GM19455 (cell line): ENCODE measurements around the gene ERG28.
A peak's percentile ranks its signal among the peaks of the same experiment; 100 is the strongest.
"Not testable (repeated sequence)": the region's sequence is repeated elsewhere in the genome, so short reads cannot be mapped to it uniquely, and the experiment has no call there.

ENCODE experiments used
- ATAC-seq: cut with Tn5 transposase; IDR thresholded peaks from one replicate; pipeline ENCODE4 v1.9.1; 2021; ENCODE audit not compliant: unreplicated experiment

The ERG28 gene

DNA sequence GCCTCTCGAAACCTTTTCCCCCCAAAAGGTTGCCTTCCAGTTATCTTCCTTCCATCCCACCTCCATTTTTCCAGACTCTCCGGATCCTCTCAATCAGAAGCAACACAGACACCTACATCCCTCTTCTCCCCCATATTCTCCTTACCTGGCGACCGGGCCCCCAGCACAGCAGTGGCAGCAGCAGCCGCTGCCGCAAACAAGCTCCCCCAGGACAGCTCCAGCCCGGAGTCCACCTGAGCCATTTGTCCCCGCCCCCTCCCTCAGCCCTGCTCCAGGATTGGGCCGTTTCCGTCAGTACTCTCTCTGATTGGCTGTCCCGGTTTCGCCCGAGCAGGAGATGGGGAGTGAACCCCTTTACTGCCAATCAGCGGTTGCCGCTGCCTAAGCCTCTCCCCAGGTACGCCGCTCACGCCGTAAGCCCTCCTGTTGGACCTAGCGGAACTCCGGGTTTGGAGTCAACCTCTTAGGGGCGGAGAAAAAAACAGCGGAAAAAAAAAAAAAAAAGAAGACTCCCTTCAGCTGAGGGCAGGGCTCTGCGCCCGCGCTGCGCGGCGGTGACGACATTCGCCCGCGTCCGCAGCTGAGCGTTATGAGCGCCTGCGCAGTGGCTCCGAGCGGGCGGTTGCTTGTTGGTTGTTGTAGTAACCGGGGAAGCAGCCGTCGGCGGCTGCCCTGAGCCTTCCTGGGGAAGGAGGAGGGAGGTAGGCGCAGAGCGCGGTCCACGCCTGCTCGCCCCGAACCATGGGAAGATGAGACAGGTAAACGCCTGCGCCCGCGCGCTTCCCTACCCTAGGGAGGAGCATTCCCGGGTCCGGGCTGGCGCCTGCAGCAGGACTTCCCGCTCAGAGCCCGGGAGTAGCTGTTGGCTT, at the start of gene ERG28, which contains the start of gene TTLL5:
Gene ERG28 (minus strand): TSS at position 247 of the 869 bp plus-strand sequence. CDS start 3,374 bp downstream, outside the sequence.
Gene TTLL5 (plus strand): TSS at position 617 of the 869 bp plus-strand sequence. CDS start 1,904 bp downstream, outside the sequence.
- ATAC-seq = peak; percentile 97

- no peak for ATAC-seq
Observed at GRCh38 chr14:75709207-75709812, 48.6 kb upstream of the ERG28 start.

- ATAC-seq = no peak
Observed at GRCh38 chr14:75705014-75705413, 44.3 kb upstream of the ERG28 start.

- ATAC-seq = no peak
Observed at GRCh38 chr14:75703467-75703866, 42.8 kb upstream of the ERG28 start.

GRCh38 chr14:75702616-75703261, 42.1 kb upstream of the ERG28 start:
- ATAC-seq = no peak

- no peak for ATAC-seq
Observed at GRCh38 chr14:75702122-75702521, 41.4 kb upstream of the ERG28 start.

GRCh38 chr14:75700295-75700694, 39.6 kb upstream of the ERG28 start:
- no peak for ATAC-seq

GRCh38 chr14:75699331-75699730, 38.7 kb upstream of the ERG28 start:
- ATAC-seq = no peak

DNA sequence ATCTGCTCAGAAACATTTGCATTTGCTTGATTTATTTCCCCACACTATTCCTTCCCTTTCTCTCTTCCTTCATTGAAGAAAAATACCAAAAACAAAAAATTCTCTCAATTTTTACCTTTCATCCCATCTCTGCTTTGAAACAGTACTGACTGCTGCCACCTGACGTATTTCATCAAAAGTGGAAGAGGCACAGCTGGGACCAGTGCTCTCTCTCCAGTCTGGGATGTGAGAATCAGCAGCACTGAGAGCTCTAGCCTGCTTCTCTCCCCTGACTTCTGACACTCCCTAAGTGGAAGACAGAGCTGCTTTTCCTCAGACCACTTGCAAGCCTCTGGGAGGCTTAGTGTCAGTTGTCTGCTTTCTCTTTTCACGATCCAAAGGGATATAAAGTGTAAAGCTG, 37.2 kb upstream of the ERG28 start:
- no peak for ATAC-seq

- ATAC-seq = no peak
Observed at GRCh38 chr14:75697386-75697785, 36.7 kb upstream of the ERG28 start.

- ATAC-seq = not testable (repeated sequence)
Observed at GRCh38 chr14:75695025-75695424, 34.3 kb upstream of the ERG28 start.

DNA sequence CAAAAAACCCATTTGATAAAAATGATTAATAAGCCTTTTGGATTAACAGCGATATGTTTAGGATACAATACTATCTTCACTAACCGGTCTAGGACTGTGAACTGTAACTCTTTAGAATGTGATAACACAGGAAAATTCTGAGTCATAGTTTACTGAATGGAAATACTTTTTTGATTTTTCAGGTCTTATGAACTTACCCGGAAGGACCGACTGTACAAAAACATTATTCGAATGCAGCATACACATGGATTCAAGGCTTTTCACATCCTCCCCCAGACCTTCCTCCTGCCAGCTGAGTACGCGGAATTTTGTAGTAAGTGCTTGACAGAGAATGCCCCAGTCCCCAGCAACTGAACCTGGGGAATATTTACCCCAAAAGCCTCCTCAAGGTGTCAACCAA, 29.3 kb upstream of the ERG28 start:
- ATAC-seq = no peak

GRCh38 chr14:75689012-75689411, 28.3 kb upstream of the ERG28 start:
- no peak for ATAC-seq

- ATAC-seq = no peak
Observed at GRCh38 chr14:75685910-75686309, 25.2 kb upstream of the ERG28 start.

DNA sequence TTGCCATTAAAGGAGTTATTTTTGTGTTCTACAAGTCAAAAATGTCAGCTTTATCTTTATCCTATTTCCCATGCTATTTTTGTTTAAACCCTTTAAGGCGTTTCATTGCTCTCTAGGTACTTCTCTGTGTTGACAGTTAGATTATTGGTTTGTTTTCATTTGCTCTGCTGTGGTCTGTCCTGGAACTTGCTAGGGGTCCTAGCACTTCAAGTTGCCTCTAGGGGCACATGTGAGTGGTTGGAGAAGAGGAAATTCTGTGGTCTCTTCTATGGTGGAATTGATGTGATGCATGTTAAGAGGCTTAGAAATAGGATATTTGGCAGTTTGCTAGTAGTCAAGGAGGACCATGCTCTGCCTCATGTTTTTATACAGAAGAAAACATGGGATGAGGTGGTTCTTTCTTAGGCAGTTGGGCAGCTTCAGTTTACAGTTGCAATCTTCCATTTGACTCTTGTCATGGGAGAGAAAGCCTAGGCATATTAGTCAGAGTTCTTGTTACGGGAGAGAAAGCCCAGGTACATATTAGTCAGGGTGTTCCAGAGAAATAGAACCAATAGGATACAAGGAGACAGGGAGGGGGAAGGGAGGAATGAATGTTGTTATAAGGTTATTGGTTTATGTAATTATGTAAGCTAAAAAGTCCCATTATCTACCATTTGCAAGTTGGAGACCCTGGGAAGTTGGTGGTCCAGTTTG, 14.7 kb upstream of the ERG28 start:
- no peak for ATAC-seq

- ATAC-seq = no peak
Observed at GRCh38 chr14:75673345-75674035, 12.8 kb upstream of the ERG28 start.

GRCh38 chr14:75672605-75673192, 12.0 kb upstream of the ERG28 start:
- no peak for ATAC-seq

DNA sequence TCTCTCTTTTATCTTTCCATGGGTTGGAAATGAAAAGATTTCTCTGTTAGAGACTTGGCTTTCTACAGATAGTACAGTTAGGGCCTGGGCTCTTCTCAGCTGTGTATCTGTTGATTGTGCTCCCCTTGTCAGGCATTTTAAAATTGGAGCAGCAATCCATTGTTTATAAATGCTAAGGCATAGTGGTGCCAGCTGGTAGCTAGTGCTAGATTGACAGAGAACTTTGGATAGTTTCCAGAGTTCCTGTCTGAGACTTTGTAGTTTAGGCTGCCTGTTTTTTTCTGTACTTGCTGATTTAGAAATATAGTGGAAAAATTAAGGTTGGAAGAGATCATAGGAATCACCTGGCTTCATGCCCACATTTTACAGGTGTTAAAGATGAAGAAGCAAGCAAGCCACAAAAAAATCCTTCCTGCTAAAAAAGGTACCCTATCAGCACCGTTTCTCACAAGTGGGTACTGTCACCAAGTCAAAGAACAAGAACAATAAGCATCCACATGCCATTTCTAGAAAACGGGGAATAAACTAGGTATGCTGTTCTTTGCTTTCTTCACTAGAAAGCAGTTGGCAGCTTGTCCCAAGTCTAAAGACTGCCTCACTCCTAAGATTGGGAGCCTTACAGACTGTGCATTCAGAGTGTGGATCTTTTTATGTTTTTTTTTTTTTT, 6.6 kb upstream of the ERG28 start:
- no peak for ATAC-seq

- no peak for ATAC-seq
Observed at GRCh38 chr14:75662966-75663365, 2.3 kb upstream of the ERG28 start.

DNA sequence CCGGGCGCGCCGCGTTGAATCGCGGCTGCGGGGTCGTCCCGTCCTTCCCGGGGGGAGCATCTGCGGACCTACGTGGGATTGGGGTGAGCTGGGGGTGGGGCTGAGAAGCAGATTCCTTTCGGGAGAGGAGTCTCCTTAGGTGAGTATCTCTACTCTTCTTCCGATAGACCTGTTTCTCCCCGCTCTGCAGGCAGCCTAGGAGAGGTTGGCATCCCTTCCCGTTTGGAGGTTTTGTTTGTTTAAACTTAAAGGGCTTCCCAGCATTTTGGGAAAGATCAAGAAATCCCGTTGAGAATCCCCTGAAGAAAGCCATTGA, 781 bp upstream of the ERG28 start:
- peak; percentile 8 for ATAC-seq
